Measurements from ENCODE around the gene ZAR1L. TPM values are rescaled to one million over a fixed set of nuclear protein-coding genes. Genes with fewer than 3 reads are reported as not detected.

Gene ZAR1L
- total and polyA plus RNA-seq, 4 donors: not detected

Other genes with a start within 250 kb of the ZAR1L start
- gene BRCA2, start 145 bp upstream of the ZAR1L start, total RNA-seq: 10 to 100 TPM in 1 of 2 donors, under 1 TPM in 1; 0.84 to 10.8 TPM
- gene BRCA2, start 145 bp upstream of the ZAR1L start, polyA plus RNA-seq: under 1 TPM; 0.39 to 0.88 TPM
- 10 to 100 TPM; 11.0 to 64.6 TPM for gene N4BP2L1, start 112.8 kb upstream of the ZAR1L start, total RNA-seq
- 10 to 100 TPM; 16.4 to 36.5 TPM for gene N4BP2L1, start 112.8 kb upstream of the ZAR1L start, polyA plus RNA-seq
- gene N4BP2L2, start 223.4 kb upstream of the ZAR1L start, total RNA-seq: 100 to 1,000 TPM in 1 of 2 donors, 10 to 100 TPM in 1; 45.9 to 108 TPM
- 100 to 1,000 TPM in 1 of 2 donors, 10 to 100 TPM in 1; 14.9 to 116 TPM for gene N4BP2L2, start 223.4 kb upstream of the ZAR1L start, polyA plus RNA-seq